Duodenal mucosa (tissue), 2 donors: Measurements from ENCODE around the gene CPB2.

Experiments used
- H3K27ac ChIP-seq: one replicate; pipeline ENCODE4 v1.7.0; 2013; ENCODE audit warnings: low read depth, low read length
- H3K27me3 ChIP-seq, 2 donors: one replicate each; pipeline ENCODE4 v1.7.0; 2013; ENCODE audit warnings: low read length in 2 of 2, control low read depth in 1 of 2; ENCODE audit not compliant: insufficient read depth in 2 of 2, control insufficient read depth in 1 of 2
- H3K36me3 ChIP-seq, 2 donors: one replicate each; pipeline ENCODE4 v1.7.0; 2013; ENCODE audit warnings: low read length in 2 of 2, control low read depth in 1 of 2; ENCODE audit not compliant: insufficient read depth in 2 of 2, control insufficient read depth in 1 of 2
- H3K4me1 ChIP-seq, 2 donors: one replicate each; pipeline ENCODE4 v1.7.0; 2013; ENCODE audit warnings: low read length in 2 of 2, control low read depth in 1 of 2; ENCODE audit not compliant: insufficient read depth in 2 of 2, control insufficient read depth in 1 of 2
- H3K4me3 ChIP-seq, 2 donors: one replicate each; pipeline ENCODE4 v1.7.0; 2013; ENCODE audit warnings: low read length in 2 of 2, low read depth in 1 of 2
- H3K9ac ChIP-seq, 2 donors: one replicate each; pipeline ENCODE4 v1.7.0; 2013; ENCODE audit warnings: low read length in 2 of 2, low read depth in 1 of 2
- H3K9me3 ChIP-seq, 2 donors: one replicate each; pipeline ENCODE4 v1.7.0; 2013; ENCODE audit warnings: low read length in 2 of 2, control low read depth in 1 of 2; ENCODE audit not compliant: control insufficient read depth in 1 of 2

CPB2 gene

DNA sequence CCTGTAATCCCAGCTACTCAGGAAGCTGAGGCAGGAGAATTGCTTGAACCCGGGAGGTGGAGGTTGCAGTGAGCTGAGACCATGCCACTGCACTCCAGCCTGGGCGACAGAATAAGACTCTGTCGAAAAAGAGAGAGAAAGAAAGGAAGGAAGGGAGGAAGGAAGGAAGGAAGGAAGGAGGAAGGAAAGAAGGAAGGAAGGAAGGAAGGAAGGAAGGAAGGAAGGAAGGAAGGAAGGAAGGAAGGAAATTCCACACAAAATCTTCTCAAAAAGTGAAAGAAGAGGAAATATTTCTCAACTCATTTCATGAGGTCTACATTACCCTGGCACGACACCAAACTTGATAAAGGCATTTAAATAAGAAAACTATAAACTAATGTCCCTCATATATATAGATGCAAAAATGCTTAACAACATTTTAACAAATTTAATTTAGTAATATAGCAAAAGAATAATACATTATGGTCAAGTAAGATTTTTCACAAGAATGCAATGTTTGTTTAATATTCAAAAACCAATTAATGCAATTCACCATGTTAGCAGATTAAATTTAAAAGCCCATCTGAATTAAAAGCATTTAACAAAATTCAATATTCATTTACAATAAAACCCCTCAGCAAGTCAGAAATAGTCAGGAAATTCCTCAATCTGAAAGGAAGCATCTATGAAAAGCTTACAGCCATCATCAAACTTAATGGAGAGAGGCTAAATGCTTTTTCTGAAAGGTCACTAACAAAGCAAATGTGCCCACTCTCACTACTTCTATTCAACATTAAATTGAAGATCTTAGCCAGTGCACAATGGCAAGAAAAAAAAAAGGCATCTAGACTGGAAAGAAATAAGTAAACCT, 12.0 kb upstream of the CPB2 start:
- no peak overlapping the region for H3K4me3 ChIP-seq
- H3K27me3 ChIP-seq, result no peaks in the 10 kb centered on the region
- H3K9me3 ChIP-seq, result no peaks in the 10 kb centered on the region
- H3K36me3 ChIP-seq, result no peaks in the 10 kb centered on the region
- no peaks in the 10 kb centered on the region for H3K4me1 ChIP-seq
- no peak overlapping the region for H3K27ac ChIP-seq
- no peak overlapping the region for H3K9ac ChIP-seq

DNA sequence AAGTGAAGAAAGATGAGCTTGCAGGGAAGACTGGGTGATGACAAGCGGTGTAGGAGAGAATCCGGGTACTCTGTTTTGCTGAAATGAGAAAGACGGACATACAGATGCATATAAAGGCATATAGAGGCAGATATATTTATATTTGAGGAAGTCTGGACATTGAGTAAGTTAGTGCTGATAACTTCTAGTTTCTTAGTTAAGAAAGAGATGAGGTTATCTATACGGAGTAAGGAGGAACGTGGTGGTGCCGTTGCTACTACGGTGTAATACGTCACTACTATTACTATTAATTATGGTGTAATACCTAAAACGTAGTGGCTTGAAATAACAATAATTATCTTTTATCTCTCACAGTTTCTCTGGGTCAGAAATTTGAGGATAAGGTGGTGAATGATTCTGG, 9.8 kb upstream of the CPB2 start:
- Histone ChIP-seq H3K4me1 (no peaks in the 10 kb centered on the region), H3K36me3 (no peaks in the 10 kb centered on the region), H3K9ac (no peak overlapping the region), H3K4me3 (no peak overlapping the region), H3K9me3 (no peaks in the 10 kb centered on the region), H3K27me3 (no peaks in the 10 kb centered on the region), H3K27ac (no peak overlapping the region)

DNA sequence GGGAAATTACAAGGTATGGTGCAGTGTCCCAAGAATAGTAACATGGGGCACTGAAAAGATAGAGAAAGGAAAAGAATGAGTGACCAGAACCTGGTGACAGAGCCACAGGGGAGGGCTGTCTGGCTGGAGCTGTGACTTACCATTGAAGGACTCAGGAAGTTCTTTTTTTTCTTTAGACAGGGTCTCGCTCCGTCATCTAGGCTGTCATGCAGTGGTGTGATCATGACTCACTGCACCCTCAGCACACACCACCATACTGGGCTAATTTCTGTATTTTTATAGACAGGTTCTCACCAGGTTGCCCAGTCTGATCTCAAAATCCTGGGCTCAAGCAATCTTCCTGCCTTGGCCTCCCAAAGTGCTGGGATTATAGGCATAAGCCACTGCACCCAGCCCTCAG, 8.8 kb upstream of the CPB2 start:
- no peaks in the 10 kb centered on the region for H3K9me3 ChIP-seq
- no peaks in the 10 kb centered on the region for H3K4me1 ChIP-seq
- H3K36me3 ChIP-seq, result no peaks in the 10 kb centered on the region
- no peaks in the 10 kb centered on the region for H3K27me3 ChIP-seq
- H3K27ac ChIP-seq, result no peak overlapping the region
- H3K9ac ChIP-seq, result no peak overlapping the region
- no peak overlapping the region for H3K4me3 ChIP-seq

DNA sequence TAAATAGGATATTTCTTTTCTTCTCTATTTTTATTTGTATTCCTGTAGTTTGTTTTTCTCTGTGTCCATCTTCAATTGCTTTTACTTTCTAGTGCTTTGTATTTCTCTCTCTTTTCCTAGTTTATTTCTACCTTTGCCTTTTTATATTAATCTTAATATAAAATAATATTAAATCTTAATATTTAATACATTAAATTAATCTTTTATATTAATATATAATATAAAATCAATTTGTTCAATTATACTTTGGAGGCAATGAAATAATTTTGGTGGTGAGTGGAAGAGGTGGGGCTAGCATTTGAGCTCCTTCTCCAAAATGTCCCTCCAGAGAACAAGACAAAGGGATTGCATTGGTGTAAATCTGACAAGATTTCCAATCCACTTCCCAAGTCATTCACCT, 6.3 kb upstream of the CPB2 start:
- Histone ChIP-seq H3K4me1 (no peaks in the 10 kb centered on the region), H3K9ac (no peak overlapping the region), H3K27me3 (no peaks in the 10 kb centered on the region), H3K36me3 (no peaks in the 10 kb centered on the region), H3K4me3 (no peak overlapping the region), H3K9me3 (no peaks in the 10 kb centered on the region), H3K27ac (no peak overlapping the region)

DNA sequence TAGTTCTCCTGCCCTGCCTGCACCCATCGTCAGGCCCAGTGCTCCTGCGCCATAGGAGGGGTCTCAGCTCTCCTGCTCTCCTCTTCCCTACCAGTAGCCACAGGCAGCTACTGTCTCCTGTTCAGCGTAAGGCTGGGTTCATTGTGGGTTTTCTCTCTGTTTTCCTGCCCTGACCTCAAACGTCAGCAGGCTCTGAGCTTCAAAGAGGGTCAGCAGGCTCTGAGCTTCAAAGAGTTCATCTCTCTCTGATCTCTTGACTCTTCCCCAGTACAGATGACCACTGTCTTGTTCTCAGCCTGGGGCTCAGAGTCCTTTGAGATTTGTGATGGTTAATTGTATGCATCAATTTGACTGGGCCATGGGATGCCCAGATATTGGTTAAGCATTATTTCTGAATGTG, 4.6 kb upstream of the CPB2 start:
- Histone ChIP-seq H3K36me3 (no peaks in the 10 kb centered on the region), H3K4me1 (no peaks in the 10 kb centered on the region), H3K4me3 (no peak overlapping the region), H3K27me3 (no peaks in the 10 kb centered on the region), H3K9ac (no peak overlapping the region), H3K9me3 (no peaks in the 10 kb centered on the region), H3K27ac (no peak overlapping the region)

GRCh38 chr13:46106839-46107371, 2.1 kb upstream of the CPB2 start:
- Histone ChIP-seq H3K27ac (no peak overlapping the region), H3K9me3 (no peaks in the 10 kb centered on the region), H3K27me3 (no peaks in the 10 kb centered on the region)

GRCh38 chr13:46103037-46103436, 1.8 kb downstream of the CPB2 start:
- H3K9me3 ChIP-seq, result no peaks in the 10 kb centered on the region
- no peak overlapping the region for H3K27ac ChIP-seq
- H3K4me3 ChIP-seq, result no peak overlapping the region
- H3K36me3 ChIP-seq, result no peaks in the 10 kb centered on the region
- H3K9ac ChIP-seq, result no peak overlapping the region
- no peaks in the 10 kb centered on the region for H3K27me3 ChIP-seq
- H3K4me1 ChIP-seq, result no peaks in the 10 kb centered on the region

More at GRCh38 chr13:46106839-46107371, 2.1 kb upstream of the CPB2 start:
- H3K36me3 ChIP-seq, result no peaks in the 10 kb centered on the region
- H3K9ac ChIP-seq, result no peak overlapping the region
- H3K4me3 ChIP-seq, result no peak overlapping the region
- H3K4me1 ChIP-seq, result no peaks in the 10 kb centered on the region

GRCh38 chr13:46102255-46102605, 2.6 kb downstream of the CPB2 start:
- H3K36me3 ChIP-seq, result no peaks in the 10 kb centered on the region
- H3K9me3 ChIP-seq, result no peaks in the 10 kb centered on the region
- H3K9ac ChIP-seq, result no peak overlapping the region
- no peaks in the 10 kb centered on the region for H3K27me3 ChIP-seq
- no peaks in the 10 kb centered on the region for H3K4me1 ChIP-seq
- H3K27ac ChIP-seq, result no peak overlapping the region
- H3K4me3 ChIP-seq, result no peak overlapping the region

DNA sequence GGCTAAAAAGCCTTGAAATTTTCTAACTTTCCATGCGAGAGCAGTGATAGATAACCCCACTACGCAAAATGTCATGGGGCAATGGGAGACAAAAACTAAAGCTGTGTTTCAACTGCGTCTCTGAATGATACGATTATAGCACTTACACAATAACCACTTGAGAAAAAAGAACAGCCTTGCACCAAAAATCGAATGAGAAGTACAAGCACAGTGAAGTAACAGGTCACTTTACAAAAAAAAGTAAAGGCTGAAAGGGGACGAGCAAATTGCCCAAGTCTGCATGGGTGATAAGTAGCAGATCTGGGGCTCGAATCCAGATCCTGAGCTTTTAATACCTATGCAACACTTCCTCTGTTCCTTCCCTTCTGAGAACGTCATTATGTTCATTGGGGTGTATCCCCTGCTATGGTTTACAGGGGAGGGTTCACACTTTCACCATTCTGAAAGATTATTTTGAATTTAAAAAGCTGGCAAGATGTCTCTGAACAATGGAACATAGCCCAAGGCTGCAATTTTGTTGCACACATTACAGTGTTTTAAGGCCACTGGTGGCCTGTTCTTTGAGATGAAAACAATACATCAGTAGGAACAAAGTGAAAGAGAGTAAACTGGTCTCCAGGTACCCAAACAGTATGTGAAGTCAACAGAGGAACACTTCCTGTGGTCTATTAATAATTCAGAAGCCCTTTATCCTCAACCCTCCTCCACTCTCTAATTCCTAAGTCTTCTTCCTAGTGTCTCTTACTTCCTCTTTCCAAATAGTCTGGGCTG, 3.2 kb downstream of the CPB2 start:
- Histone ChIP-seq H3K4me3 (no peak overlapping the region), H3K9ac (no peak overlapping the region)

DNA sequence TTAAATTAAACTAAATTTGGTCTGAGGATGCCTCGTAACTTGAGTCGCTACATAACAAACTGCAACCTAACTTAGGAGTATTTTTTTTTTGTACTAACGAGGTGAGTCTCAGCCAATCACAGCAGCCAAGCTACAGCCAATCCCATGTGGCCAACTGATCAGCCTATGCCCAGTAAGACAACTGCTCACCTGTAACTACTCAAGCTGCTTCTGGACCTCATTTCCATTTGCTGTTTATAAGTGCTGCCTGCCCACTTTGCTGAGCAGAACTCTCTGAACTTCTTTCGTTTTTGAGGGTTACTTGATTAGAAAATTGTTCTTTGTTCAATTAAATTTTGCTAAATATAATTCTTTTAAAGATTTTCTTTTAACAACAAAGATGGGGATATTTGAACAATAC, 3.8 kb downstream of the CPB2 start:
- Histone ChIP-seq H3K36me3 (no peaks in the 10 kb centered on the region), H3K9ac (no peak overlapping the region), H3K4me3 (no peak overlapping the region), H3K27ac (no peak overlapping the region), H3K27me3 (no peaks in the 10 kb centered on the region), H3K9me3 (no peaks in the 10 kb centered on the region), H3K4me1 (no peaks in the 10 kb centered on the region)

More for the DNA sequence above, 3.2 kb downstream of the CPB2 start:
- no peaks in the 10 kb centered on the region for H3K4me1 ChIP-seq
- H3K36me3 ChIP-seq, result no peaks in the 10 kb centered on the region
- H3K27ac ChIP-seq, result no peak overlapping the region
- no peaks in the 10 kb centered on the region for H3K9me3 ChIP-seq
- no peaks in the 10 kb centered on the region for H3K27me3 ChIP-seq
